Measurements from ENCODE around the gene PTPRG.

Gene PTPRG

DNA sequence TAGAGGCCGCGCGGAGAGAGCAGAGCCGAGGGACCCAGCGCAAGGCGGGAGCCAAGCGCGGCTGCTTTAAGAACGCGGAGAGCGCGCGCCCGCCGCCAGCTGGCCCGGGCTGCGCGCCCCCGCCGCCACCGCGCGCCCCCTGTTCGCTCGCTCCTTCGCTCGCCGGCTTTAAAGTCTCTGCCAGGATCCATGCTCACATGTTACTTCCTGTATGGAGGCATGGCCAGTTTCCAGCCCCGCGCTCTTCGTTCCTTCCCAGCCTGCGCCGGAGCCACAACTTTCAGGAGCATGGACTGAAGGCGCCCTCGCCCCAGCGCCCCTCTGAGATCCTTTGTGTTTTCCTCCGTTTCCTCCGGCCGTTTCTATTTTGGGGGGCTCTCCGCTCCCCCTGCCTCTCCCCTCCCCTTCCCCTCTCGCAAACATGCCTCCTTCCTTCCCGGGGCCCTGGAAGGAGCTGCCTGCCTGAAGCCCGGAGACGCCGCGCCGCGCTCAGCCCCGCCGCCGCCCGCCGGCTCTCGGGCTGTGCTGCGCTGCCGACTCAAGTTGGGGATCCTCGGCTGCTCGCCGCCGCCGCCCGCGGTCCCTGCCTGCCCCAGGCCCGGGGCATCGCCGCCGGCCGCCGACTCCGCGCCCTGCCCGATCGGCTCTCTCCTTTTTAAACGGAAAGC lies at the start of gene PTPRG:
PTPRG (plus strand) TSS at position 198 of the 668 bp plus-strand sequence. CDS start 717 bp downstream, outside the sequence.
- peak within 1 kb of the TSS; percentile 75 for H3K4me3 Mint-ChIP-seq
- no peaks in the 10 kb centered on the region for H3K36me3 Mint-ChIP-seq (ENCODE audit: low read depth)
- H3K9me3 Mint-ChIP-seq = no peaks in the 10 kb centered on the region
- H3K27me3 Mint-ChIP-seq = peaks cover 73% of the 10 kb centered on the region
- peaks cover 18% of the 10 kb centered on the region for H3K4me1 Mint-ChIP-seq (ENCODE audit: low read depth)
- H3K27ac Mint-ChIP-seq = no peak within 1 kb of the TSS

DNA sequence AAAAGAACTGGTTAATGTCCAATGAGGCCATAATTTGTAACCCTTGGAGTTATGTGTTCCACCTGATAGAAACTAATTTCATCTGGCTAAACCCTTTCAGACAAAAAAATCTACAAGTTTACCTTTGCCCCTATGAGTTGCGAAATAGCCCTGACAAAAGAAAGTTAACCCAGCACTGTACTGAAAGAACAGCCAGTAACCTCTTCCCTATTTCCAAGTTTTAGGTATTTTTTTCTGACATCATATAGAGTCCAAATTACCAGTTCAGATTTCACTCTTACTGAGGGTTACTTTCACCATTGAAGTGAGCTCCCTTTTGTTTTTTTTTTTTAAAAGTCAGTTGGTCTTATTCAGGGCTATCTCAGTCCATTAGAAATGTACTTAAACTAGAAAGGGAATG lies 42.8 kb upstream of the PTPRG start:
- Mint-ChIP-seq H3K4me3 (no peak overlapping the region), H3K4me1 (ENCODE audit: low read depth) (peaks cover 16% of the 10 kb centered on the region), H3K9me3 (no peaks in the 10 kb centered on the region), H3K27ac (no peak overlapping the region), H3K27me3 (peaks cover 4% of the 10 kb centered on the region), H3K36me3 (ENCODE audit: low read depth) (no peaks in the 10 kb centered on the region)

DNA sequence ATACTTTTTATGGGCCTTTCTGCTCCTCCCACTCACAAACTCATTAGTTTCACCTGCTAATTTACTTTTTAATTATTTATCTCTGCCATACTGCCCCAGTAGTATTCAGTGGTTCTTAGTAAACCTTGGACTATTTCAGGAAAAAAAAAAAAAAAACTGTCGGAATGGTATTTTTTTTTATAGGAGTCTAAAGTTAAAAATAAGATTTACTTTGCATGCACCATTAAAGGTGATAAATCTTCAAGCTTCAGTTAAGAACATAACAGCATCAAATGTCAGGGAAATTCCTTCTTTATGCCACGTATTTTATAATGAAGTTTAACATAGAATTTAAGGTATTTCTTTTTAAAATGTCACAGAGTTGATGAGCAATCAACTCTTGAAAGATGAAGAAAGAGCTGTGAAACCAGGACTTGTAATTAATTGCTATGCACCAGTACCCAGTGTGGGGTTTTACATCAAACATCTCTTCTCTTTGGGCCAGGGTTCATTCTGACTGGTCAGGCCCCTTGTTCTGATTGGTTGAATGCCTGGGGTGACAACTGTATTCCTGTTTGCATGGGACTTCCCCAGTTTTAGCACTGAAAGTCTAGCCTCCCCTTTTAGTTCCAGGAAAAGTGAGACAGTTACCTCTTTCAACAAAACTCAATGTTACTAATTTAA lies 40.3 kb upstream of the PTPRG start:
- Mint-ChIP-seq H3K27ac (no peak overlapping the region), H3K4me3 (no peak overlapping the region), H3K9me3 (no peaks in the 10 kb centered on the region), H3K27me3 (peaks cover 4% of the 10 kb centered on the region), H3K4me1 (ENCODE audit: low read depth) (peaks cover 16% of the 10 kb centered on the region), H3K36me3 (ENCODE audit: low read depth) (no peaks in the 10 kb centered on the region)

- Mint-ChIP-seq H3K27ac (no peak overlapping the region), H3K27me3 (peaks cover 4% of the 10 kb centered on the region), H3K4me3 (no peak overlapping the region), H3K9me3 (no peaks in the 10 kb centered on the region), H3K4me1 (ENCODE audit: low read depth) (peaks cover 16% of the 10 kb centered on the region), H3K36me3 (ENCODE audit: low read depth) (no peaks in the 10 kb centered on the region)
These were observed 39.3 kb upstream of the PTPRG start for GRCh38 chr3:61522060-61522459.

DNA sequence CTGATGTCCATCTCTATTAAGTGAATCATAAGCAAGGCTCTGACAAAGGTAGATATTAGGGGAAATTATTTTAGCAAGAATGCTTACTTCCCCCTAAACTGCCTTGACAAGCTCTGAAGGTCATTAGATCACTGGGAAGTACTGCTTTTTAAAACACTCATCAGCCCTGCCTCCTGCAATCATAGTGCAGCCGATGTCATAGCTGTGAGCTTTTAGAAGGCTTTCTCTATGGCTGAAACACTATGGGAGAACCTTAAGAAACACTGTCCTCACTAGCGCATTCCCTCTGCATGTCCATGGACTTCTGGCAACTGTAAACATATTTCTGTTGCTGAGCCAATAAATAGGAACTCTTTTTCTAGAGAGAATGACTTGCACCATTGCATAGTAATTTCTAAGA lies 38.7 kb upstream of the PTPRG start:
- Mint-ChIP-seq H3K4me3 (no peak overlapping the region), H3K36me3 (ENCODE audit: low read depth) (no peaks in the 10 kb centered on the region), H3K9me3 (no peaks in the 10 kb centered on the region), H3K27ac (no peak overlapping the region), H3K27me3 (peaks cover 4% of the 10 kb centered on the region), H3K4me1 (ENCODE audit: low read depth) (peaks cover 16% of the 10 kb centered on the region)

DNA sequence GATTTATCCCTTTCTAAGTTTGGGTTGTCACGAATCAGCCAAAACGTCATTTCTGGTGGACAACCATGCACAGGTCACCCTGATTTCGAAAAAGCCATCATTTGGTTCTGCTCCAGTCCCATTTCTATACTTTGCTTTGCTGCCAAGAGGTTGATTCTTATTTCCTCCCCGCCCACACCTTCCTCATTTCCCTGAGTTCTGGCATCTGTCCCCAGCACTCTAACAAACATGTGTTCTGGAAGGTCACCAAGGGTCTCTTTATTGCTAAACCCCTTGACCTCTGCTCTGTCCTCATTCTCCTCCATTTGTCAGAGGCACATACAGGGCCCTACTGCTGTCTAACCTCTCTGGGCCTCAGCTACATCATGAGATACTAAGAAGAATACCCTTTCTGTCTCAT lies 36.4 kb upstream of the PTPRG start:
- Mint-ChIP-seq H3K27ac (no peak overlapping the region), H3K4me1 (ENCODE audit: low read depth) (peaks cover 9% of the 10 kb centered on the region), H3K4me3 (no peak overlapping the region), H3K27me3 (no peaks in the 10 kb centered on the region), H3K36me3 (ENCODE audit: low read depth) (no peaks in the 10 kb centered on the region), H3K9me3 (no peaks in the 10 kb centered on the region)

DNA sequence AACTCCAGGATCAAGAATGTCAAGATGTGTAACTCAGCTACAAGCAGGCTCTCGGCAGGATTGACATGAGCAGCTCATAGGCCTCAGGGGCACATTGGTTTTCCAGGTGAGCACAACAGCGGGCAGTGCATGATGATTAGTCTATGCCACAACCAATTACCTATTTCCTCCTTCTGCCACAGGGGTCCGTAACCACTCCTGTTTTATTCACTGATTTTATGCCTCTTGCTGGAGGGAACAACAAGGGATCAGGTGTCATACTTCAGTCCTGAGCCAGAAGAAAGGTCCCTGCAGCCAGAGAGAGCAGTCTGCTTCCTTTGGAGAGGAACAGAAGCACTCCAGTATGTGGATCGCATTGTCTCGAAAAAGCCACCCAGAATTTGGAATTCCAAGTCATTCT lies 35.1 kb upstream of the PTPRG start:
- H3K4me1 Mint-ChIP-seq (ENCODE audit: low read depth) = peaks cover 9% of the 10 kb centered on the region
- no peaks in the 10 kb centered on the region for H3K27me3 Mint-ChIP-seq
- no peaks in the 10 kb centered on the region for H3K9me3 Mint-ChIP-seq
- H3K27ac Mint-ChIP-seq = no peak overlapping the region
- H3K36me3 Mint-ChIP-seq (ENCODE audit: low read depth) = no peaks in the 10 kb centered on the region
- H3K4me3 Mint-ChIP-seq = no peak overlapping the region

GRCh38 chr3:61527011-61527410 lies 34.4 kb upstream of the PTPRG start:
- H3K27ac Mint-ChIP-seq = no peak overlapping the region
- H3K27me3 Mint-ChIP-seq = no peaks in the 10 kb centered on the region
- H3K4me3 Mint-ChIP-seq = no peak overlapping the region
- H3K9me3 Mint-ChIP-seq = no peaks in the 10 kb centered on the region
- peaks cover 4% of the 10 kb centered on the region for H3K4me1 Mint-ChIP-seq (ENCODE audit: low read depth)
- H3K36me3 Mint-ChIP-seq (ENCODE audit: low read depth) = no peaks in the 10 kb centered on the region

DNA sequence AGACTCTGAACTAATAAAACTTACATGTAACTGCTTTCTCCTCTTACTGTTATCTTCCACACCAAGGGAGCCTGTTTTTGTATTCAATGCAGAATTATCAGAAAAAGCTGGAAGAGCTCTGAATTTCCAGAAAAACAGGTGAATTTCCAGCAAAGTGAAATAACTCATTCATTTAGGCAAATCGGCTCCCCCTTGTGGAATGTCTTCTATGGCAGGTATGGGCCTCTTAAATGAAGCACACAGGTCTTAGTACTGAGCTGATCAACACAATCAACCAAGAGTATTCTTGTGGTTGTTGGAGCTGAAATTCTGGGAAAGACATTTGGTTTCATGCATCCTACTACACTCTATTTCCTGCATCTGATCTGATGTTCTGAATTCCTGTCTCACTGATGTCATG lies 31.0 kb upstream of the PTPRG start:
- H3K27me3 Mint-ChIP-seq = no peaks in the 10 kb centered on the region
- H3K9me3 Mint-ChIP-seq = no peaks in the 10 kb centered on the region
- H3K27ac Mint-ChIP-seq = no peak overlapping the region
- H3K36me3 Mint-ChIP-seq (ENCODE audit: low read depth) = no peaks in the 10 kb centered on the region
- H3K4me1 Mint-ChIP-seq (ENCODE audit: low read depth) = no peaks in the 10 kb centered on the region
- no peak overlapping the region for H3K4me3 Mint-ChIP-seq

DNA sequence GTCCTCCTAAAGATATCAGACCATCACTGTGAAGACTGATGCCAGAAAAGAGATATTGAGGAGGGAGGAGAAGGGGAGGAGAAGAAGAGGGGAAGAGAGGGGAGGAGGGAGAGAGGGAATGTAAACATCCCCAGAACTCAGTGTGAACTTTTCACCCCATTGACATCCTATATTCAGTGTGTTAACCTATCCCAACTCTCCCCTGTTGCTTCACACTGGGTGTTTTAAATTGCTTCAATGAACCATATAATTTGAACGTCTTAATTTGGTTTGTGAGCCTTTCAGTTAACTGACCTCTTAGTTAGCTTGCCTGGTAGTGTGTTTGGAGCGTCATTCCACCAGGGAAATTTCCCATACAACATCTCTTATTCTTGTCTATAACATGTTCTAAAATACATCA lies 29.8 kb upstream of the PTPRG start:
- Mint-ChIP-seq H3K9me3 (no peaks in the 10 kb centered on the region), H3K27me3 (no peaks in the 10 kb centered on the region), H3K27ac (no peak overlapping the region), H3K4me3 (no peak overlapping the region), H3K36me3 (ENCODE audit: low read depth) (no peaks in the 10 kb centered on the region), H3K4me1 (ENCODE audit: low read depth) (no peaks in the 10 kb centered on the region)

- no peak overlapping the region for H3K27ac Mint-ChIP-seq
These were observed 28.5 kb upstream of the PTPRG start for GRCh38 chr3:61532739-61533500.

DNA sequence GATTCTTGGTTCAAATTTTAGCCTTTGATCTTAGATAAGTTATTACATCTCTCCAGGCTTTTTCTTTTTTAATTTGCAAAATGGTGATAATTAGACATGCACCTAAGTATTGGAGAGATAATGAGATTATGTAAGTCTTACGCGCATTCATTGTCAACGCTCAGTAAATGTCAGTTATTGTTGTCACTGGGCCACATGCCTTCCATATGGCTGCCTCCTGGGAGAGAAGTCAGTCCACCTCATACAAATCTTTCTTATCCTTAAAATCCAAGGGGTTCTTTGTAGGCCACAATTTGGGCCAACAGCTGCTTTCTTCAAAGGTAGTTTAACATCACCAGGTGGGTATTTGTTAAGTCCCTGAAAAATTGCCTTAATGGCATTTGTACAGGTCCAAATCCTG lies 25.5 kb upstream of the PTPRG start:
- H3K27me3 Mint-ChIP-seq = peaks cover 8% of the 10 kb centered on the region
- H3K9me3 Mint-ChIP-seq = no peaks in the 10 kb centered on the region
- no peak overlapping the region for H3K4me3 Mint-ChIP-seq
- no peaks in the 10 kb centered on the region for H3K36me3 Mint-ChIP-seq (ENCODE audit: low read depth)
- H3K4me1 Mint-ChIP-seq (ENCODE audit: low read depth) = no peaks in the 10 kb centered on the region
- H3K27ac Mint-ChIP-seq = no peak overlapping the region

More at GRCh38 chr3:61532739-61533500, 28.5 kb upstream of the PTPRG start:
- Mint-ChIP-seq H3K9me3 (no peaks in the 10 kb centered on the region), H3K4me1 (ENCODE audit: low read depth) (no peaks in the 10 kb centered on the region), H3K36me3 (ENCODE audit: low read depth) (no peaks in the 10 kb centered on the region), H3K4me3 (no peak overlapping the region), H3K27me3 (peaks cover 4% of the 10 kb centered on the region)

GRCh38 chr3:61537366-61537765 lies 24.0 kb upstream of the PTPRG start:
- no peaks in the 10 kb centered on the region for H3K9me3 Mint-ChIP-seq
- H3K4me1 Mint-ChIP-seq (ENCODE audit: low read depth) = no peaks in the 10 kb centered on the region
- H3K36me3 Mint-ChIP-seq (ENCODE audit: low read depth) = no peaks in the 10 kb centered on the region
- H3K27ac Mint-ChIP-seq = no peak overlapping the region
- H3K4me3 Mint-ChIP-seq = no peak overlapping the region
- H3K27me3 Mint-ChIP-seq = peaks cover 8% of the 10 kb centered on the region

DNA sequence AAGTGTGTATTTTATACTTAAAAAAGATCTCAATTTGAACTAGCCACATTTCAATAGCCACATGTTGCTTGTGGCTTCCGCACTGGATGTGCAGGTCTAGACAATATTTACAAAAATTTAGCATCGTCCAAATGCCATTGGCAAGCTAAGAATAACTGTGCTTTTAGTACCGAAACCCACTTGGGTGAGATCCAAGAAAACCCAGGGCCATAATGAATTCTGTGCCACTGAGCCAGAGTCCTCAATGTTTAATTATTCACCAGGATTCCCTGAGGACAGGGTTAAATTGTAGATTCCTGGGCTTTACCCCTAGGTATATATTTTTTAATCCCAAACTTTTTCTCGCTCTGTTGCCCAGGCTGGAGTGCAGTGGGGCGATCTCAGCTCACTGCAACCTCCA lies 22.9 kb upstream of the PTPRG start:
- H3K4me1 Mint-ChIP-seq (ENCODE audit: low read depth) = no peaks in the 10 kb centered on the region

GRCh38 chr3:61541694-61542093 lies 19.7 kb upstream of the PTPRG start:
- Mint-ChIP-seq H3K9me3 (no peaks in the 10 kb centered on the region), H3K4me1 (ENCODE audit: low read depth) (no peaks in the 10 kb centered on the region), H3K4me3 (no peak overlapping the region), H3K36me3 (ENCODE audit: low read depth) (no peaks in the 10 kb centered on the region), H3K27me3 (peaks cover 8% of the 10 kb centered on the region), H3K27ac (no peak overlapping the region)

More for the DNA sequence above, 22.9 kb upstream of the PTPRG start:
- Mint-ChIP-seq H3K4me3 (no peak overlapping the region), H3K27me3 (peaks cover 8% of the 10 kb centered on the region), H3K36me3 (ENCODE audit: low read depth) (no peaks in the 10 kb centered on the region), H3K27ac (no peak overlapping the region), H3K9me3 (no peaks in the 10 kb centered on the region)
